GM10266 (cell line): ENCODE data around the gene BRD3.

Source experiments
- DNase-seq: peaks from one replicate; pipeline ENCODE4 v3.0.0; 2012; ENCODE audit errors: extremely low spot score
- CTCF ChIP-seq: IDR thresholded peaks from 2 replicates; pipeline ENCODE4 v1.5.1; 2012; ENCODE audit warnings: mild to moderate bottlenecking, low read depth; ENCODE audit not compliant: control insufficient read depth, insufficient read depth; ENCODE audit errors: missing control alignments

The BRD3 gene

GRCh38 chr9:133996531-133997520 is 71.0 kb downstream of the BRD3 start:
- DNase-seq = no peak

DNA sequence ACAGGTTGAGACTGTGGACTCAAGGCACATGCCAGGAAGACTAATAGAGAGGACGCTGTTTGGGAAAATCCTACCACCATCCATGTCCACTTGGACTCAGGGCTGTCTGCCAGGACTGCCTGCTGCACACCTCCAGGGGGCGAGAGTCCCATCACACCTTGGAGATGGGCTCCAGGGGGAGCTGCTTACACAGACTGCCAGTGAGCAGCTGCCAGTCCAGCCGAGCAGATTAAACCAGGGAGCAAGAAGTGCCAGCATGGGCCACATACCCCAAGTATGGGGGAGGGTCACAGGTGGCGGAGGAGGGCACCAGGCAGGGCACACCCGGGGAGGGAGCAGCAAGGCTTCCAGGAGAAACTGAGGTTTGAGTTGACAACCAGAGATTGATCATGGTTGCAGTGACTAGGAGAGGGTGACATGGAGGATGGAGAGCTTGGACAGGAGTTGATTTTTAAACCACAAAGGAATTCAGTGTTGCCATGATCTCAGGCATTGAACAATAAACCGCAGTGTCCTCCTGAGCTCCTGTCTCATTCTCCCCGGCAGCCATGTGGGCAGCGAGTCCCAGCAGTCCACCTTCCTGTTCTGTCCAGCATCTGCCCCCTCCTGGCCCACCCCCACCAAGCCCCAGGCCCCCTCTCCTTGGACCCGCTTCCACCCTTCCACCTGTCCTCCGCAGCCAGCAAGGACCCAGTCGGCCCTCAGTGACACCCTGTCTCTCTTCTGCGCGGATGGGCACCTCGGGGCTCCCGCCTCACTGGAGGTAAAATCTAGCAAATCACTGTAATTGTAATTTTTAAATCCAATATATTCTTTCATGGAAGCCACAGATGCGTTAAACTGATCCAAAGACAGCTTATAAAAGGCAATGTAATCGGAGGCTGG is 72.6 kb downstream of the BRD3 start:
- peak; percentile 47 for TF ChIP-seq CTCF
- DNase-seq = no peak

More at GRCh38 chr9:133996531-133997520, 71.0 kb downstream of the BRD3 start:
- no peak for TF ChIP-seq CTCF

GRCh38 chr9:133994353-133995011 is 73.3 kb downstream of the BRD3 start:
- TF ChIP-seq CTCF = peak; percentile 99

DNA sequence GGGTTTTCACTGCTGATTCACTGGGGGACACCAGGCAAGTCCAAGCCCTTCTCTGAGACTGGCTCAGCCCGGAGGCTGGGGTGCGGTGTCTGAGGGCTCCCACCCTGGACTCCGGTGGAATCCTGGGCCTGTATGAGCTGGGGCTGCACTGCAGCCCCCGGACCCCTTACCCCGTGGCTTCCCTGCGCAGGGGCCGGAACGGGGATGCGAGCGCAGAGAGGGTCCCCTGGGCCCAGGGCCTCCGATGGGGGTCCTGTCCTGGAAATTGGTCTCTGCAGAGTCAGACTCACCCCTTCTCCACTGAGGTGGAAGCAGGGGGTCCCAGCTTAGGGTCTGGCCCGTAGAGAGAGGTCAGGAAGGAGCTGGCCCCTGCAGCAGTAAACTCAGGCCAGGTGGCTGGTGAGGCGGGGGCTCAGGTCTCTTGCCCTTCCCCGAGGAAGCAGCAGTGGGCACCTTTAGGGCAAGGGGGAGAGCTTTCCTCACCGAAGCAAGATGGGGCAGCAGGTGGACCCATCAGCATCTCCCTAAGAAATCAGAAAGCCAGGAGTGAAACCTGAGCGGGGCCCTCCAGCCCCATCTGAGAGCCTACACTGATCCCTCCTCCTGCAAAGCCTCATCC is 74.1 kb downstream of the BRD3 start:
- TF ChIP-seq CTCF = no peak
- DNase-seq = no peak

More at GRCh38 chr9:133994353-133995011, 73.3 kb downstream of the BRD3 start:
- DNase-seq = peak; percentile 87

GRCh38 chr9:133992780-133993634 is 74.8 kb downstream of the BRD3 start:
- peak; percentile 57 for TF ChIP-seq CTCF
- peak; percentile 95 for DNase-seq

- DNase-seq = peak; percentile 88
Observed at GRCh38 chr9:133991964-133992779, 75.7 kb downstream of the BRD3 start, which contains the start of gene VAV2. Gene VAV2, minus strand, starts transcription at chr9:133992324. Its CDS starts 46 bp downstream, at chr9:133992278.

More at GRCh38 chr9:133991964-133992779, 75.7 kb downstream of the BRD3 start, which contains the start of gene VAV2:
- TF ChIP-seq CTCF = no peak
